Heart left ventricle (tissue), 13 donors: ENCODE results near the gene HDAC10.
A peak's percentile ranks its signal among the peaks of the same experiment; 100 is the strongest.
"Not testable (repeated sequence)": the region's sequence is repeated elsewhere in the genome, so short reads cannot be mapped to it uniquely, and the experiment has no call there.

Experiments used
- CTCF ChIP-seq, 12 donors: fragments of 200-600 bp; sonication (generic) in 4 of 12; IDR thresholded peaks; one replicate each; pipeline versions ENCODE4 v1.5.0 to v1.8.0; 2018 to 2022; ENCODE audit warnings: antibody characterized with exemption in 12 of 12, mild to moderate bottlenecking in 5 of 12
- POLR2A ChIP-seq, 2 donors: fragments of 450-650 bp; IDR thresholded peaks; one replicate each; pipeline ENCODE4 v1.6.1; 2017; ENCODE audit warnings: antibody characterized with exemption in 2 of 2, mild to moderate bottlenecking in 2 of 2, moderate library complexity in 2 of 2
- donor health status: ischemic (EF 13 %, LVEDD 7.1; RV severe dilation, severe dysfunction).
- donor health status: DM: no; HTN: yes; CAD: no.
- donor health status: DM: no; HTN: no; CAD: no.
- donor health status: ischemic (EF 25% LVEDD 6.9; RV normal size, moderate dysfunction).
- donor health status: ischemic (EF 25% LVEDD 5.7; RV mildly dilated, moderate dysfunction).
- donor health status: ischemic (EF 35%, LVEDD 5.7; RV mildly dilated, moderate dysfunction).
- donor health status: nonischemic (EF 11% LVEDD 7.7; RV severe dilation, severe dysfunction).
- donor health status: DM: yes; HTN: yes; CAD: no.
- donor health status: PGD.
- donor health status: ischemic (EF 29% LVEDD 5.4; RV normal size, mild dysfunction).
- donor health status: nonischemic (EF 23%, LVEDD 6.1; RV moderate dilation, normal function).

GRCh38 chr22:50273352-50273751, 22.3 kb upstream of the HDAC10 start:
- not testable (repeated sequence) for TF ChIP-seq POLR2A (IDR thresholded peaks at IDR 0.05)
- peak in 4 of 12 donors; percentile 10 to 19 (median 14) for TF ChIP-seq CTCF (IDR thresholded peaks at IDR 0.05)
